ENCODE data around the gene TEKTIP1. TPM values are rescaled to one million over a fixed set of nuclear protein-coding genes. Genes with fewer than 3 reads are reported as not detected.

The TEKTIP1 gene
- total RNA-seq, 1 donor from 2014 or later, result 1.4 TPM

DNA sequence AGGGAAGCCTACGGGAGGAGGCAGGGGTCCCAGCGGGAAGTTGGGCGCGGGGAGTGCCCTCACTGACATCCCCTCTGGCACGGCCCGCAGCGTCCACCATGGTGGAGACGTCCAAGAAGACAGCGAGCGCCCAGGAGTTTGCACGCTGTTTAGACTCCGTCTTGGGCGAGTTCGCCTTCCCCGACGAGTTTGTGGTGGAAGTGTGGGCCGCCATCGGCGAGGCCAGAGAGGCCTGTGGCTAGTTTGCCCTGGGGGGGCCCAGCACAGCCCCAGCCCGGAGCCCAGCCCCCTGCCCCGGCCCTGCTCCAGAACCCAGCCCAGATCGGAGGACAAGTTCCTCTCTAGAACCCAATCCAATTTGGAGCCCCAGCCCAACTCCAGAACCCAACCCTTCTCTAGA is 51.0 kb downstream of the TEKTIP1 start:
- H3K9me3 Mint-ChIP-seq (ENCODE audit: unreplicated experiment), result no peaks in the 10 kb centered on the region
- H3K27ac Mint-ChIP-seq (ENCODE audit: unreplicated experiment), result no peak overlapping the region
- TF ChIP-seq CTCF (IDR thresholded peaks at IDR 0.05; ENCODE audit: unreplicated experiment), result no peak
- peaks cover 4% of the 10 kb centered on the region for H3K27me3 Mint-ChIP-seq (ENCODE audit: unreplicated experiment)
- no peak for DNase-seq (ENCODE audit: low spot score)
- peaks cover 9% of the 10 kb centered on the region for H3K36me3 Mint-ChIP-seq (ENCODE audit: low read depth, unreplicated experiment)
- no peak overlapping the region for H3K4me3 Mint-ChIP-seq (ENCODE audit: unreplicated experiment)
- H3K4me1 Mint-ChIP-seq (ENCODE audit: unreplicated experiment), result no peaks in the 10 kb centered on the region

DNA sequence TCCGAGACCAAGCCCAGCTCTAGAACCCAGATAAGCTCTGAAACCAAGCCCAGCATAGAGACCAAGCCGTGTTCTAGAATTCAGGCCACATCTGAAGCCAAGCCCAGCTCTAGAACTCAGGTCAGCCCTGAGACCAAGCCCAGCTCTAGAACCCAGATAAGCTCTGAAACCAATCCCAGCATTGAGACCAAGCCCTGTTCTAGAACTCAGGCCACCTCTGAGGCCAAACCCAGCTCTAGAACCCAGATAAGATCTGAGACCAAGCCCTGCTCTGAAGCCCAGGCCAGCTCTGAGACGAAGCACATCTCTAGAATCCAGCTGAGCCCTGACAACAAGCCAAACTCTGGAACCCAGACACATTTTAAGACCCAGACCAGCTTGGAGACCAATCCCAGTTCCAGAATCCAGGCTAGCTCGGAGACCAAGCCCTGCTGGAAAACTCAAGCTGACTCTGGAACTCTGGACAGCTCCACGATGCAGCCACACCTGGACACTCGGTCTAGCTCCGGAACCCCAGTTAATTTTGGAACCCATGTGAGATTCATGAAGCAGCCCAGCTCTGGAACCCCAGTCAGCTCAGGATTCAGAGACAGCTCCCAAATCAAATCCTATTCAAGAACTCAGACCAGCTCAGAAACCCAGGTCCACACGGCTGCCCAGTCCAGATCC is 52.2 kb downstream of the TEKTIP1 start:
- DNase-seq (ENCODE audit: low spot score), result no peak
- no peak for TF ChIP-seq CTCF (IDR thresholded peaks at IDR 0.05; ENCODE audit: unreplicated experiment)
- Mint-ChIP-seq H3K27me3 (ENCODE audit: unreplicated experiment) (peaks cover 4% of the 10 kb centered on the region), H3K9me3 (ENCODE audit: unreplicated experiment) (no peaks in the 10 kb centered on the region), H3K36me3 (ENCODE audit: low read depth, unreplicated experiment) (peaks cover 9% of the 10 kb centered on the region), H3K4me1 (ENCODE audit: unreplicated experiment) (no peaks in the 10 kb centered on the region), H3K27ac (ENCODE audit: unreplicated experiment) (no peak overlapping the region), H3K4me3 (ENCODE audit: unreplicated experiment) (no peak overlapping the region)

GRCh38 chr19:3591876-3592613 is 53.1 kb downstream of the TEKTIP1 start:
- no peaks in the 10 kb centered on the region for H3K4me1 Mint-ChIP-seq (ENCODE audit: unreplicated experiment)
- no peaks in the 10 kb centered on the region for H3K9me3 Mint-ChIP-seq (ENCODE audit: unreplicated experiment)
- no peak overlapping the region for H3K27ac Mint-ChIP-seq (ENCODE audit: unreplicated experiment)
- TF ChIP-seq CTCF (IDR thresholded peaks at IDR 0.05; ENCODE audit: unreplicated experiment), result no peak
- peaks cover 4% of the 10 kb centered on the region for H3K27me3 Mint-ChIP-seq (ENCODE audit: unreplicated experiment)
- H3K4me3 Mint-ChIP-seq (ENCODE audit: unreplicated experiment), result no peak overlapping the region
- H3K36me3 Mint-ChIP-seq (ENCODE audit: low read depth, unreplicated experiment), result peaks cover 9% of the 10 kb centered on the region
- DNase-seq (ENCODE audit: low spot score), result no peak

DNA sequence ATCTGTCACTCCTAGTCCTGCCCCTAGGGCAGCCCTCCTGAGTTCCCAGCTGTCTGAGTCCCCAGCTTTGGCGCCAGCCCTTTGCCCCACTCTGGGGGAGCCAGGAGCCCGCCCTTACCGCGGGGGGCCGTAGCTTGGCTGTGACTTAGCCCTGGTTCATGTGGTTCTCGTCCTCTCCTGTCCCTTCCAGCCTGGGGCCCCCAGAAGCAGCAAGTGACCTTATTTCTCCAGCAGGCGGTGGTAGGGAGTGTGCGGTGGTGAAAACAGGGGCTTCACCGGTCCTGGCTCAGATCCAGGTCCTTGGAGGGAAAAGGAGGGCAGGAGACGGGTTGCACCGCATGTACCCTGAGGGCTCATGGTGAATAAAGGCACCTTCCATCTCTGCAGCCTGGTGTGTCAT is 54.2 kb downstream of the TEKTIP1 start:
- TF ChIP-seq CTCF (IDR thresholded peaks at IDR 0.05; ENCODE audit: unreplicated experiment), result no peak
- no peaks in the 10 kb centered on the region for H3K4me1 Mint-ChIP-seq (ENCODE audit: unreplicated experiment)
- peaks cover 9% of the 10 kb centered on the region for H3K36me3 Mint-ChIP-seq (ENCODE audit: low read depth, unreplicated experiment)
- no peak for DNase-seq (ENCODE audit: low spot score)
- peaks cover 4% of the 10 kb centered on the region for H3K27me3 Mint-ChIP-seq (ENCODE audit: unreplicated experiment)
- H3K27ac Mint-ChIP-seq (ENCODE audit: unreplicated experiment), result no peak overlapping the region
- no peak overlapping the region for H3K4me3 Mint-ChIP-seq (ENCODE audit: unreplicated experiment)
- H3K9me3 Mint-ChIP-seq (ENCODE audit: unreplicated experiment), result no peaks in the 10 kb centered on the region

Other genes starting within 250 kb of the TEKTIP1 start
- 4.9 TPM for gene NFIC, start 172.6 kb upstream of the TEKTIP1 start, total RNA-seq (ENCODE audit: unreplicated experiment)
- gene SMIM24, start 58.6 kb upstream of the TEKTIP1 start, total RNA-seq (ENCODE audit: unreplicated experiment), result not detected
- gene SMIM44, start 55.7 kb upstream of the TEKTIP1 start, total RNA-seq (ENCODE audit: unreplicated experiment), result not detected
- gene DOHH, start 38.5 kb upstream of the TEKTIP1 start, total RNA-seq (ENCODE audit: unreplicated experiment), result 8.7 TPM
- gene FZR1, start 32.9 kb upstream of the TEKTIP1 start, total RNA-seq (ENCODE audit: unreplicated experiment), result 38.9 TPM
- 54.5 TPM for gene MFSD12, start 18.4 kb downstream of the TEKTIP1 start, total RNA-seq (ENCODE audit: unreplicated experiment)
- gene HMG20B, start 33.8 kb downstream of the TEKTIP1 start, total RNA-seq (ENCODE audit: unreplicated experiment), result 77.2 TPM
- 11.0 TPM for gene GIPC3, start 46.3 kb downstream of the TEKTIP1 start, total RNA-seq (ENCODE audit: unreplicated experiment)
- gene TBXA2R, start 67.7 kb downstream of the TEKTIP1 start, total RNA-seq (ENCODE audit: unreplicated experiment), result 7.3 TPM
- gene CACTIN, start 87.6 kb downstream of the TEKTIP1 start, total RNA-seq (ENCODE audit: unreplicated experiment), result 31.8 TPM
- 65.8 TPM for gene PIP5K1C, start 161.3 kb downstream of the TEKTIP1 start, total RNA-seq (ENCODE audit: unreplicated experiment)
- gene TJP3, start 169.2 kb downstream of the TEKTIP1 start, total RNA-seq (ENCODE audit: unreplicated experiment), result 3.1 TPM
- gene APBA3, start 222.5 kb downstream of the TEKTIP1 start, total RNA-seq (ENCODE audit: unreplicated experiment), result 23.8 TPM
- gene MRPL54, start 223.5 kb downstream of the TEKTIP1 start, total RNA-seq (ENCODE audit: unreplicated experiment), result 26.7 TPM
- gene RAX2, start 233.1 kb downstream of the TEKTIP1 start, total RNA-seq (ENCODE audit: unreplicated experiment), result not detected
- gene MATK, start 247.2 kb downstream of the TEKTIP1 start, total RNA-seq (ENCODE audit: unreplicated experiment), result 10.9 TPM